ENCODE results near the gene MAP4K4.

Gene MAP4K4

DNA sequence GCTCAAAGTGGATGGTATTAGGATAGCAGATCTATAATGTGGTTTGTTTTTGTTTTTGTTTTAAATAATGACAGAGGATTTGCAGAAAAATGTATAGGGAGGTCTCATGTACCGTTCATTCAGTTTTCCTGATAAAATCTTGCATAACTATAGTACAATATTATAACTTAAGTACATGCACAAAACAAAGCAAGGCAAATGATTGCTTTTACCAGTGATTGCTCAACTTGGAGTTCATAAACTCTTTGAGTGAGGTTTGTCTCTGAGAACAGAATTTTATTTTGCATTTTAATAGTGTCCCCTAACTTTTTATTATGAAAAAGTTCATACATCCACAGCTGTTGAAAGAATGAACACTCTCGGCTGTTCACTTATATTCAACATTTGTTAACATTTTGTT, 96.6 kb downstream of the MAP4K4 start:
- no peak for DNase-seq

DNA sequence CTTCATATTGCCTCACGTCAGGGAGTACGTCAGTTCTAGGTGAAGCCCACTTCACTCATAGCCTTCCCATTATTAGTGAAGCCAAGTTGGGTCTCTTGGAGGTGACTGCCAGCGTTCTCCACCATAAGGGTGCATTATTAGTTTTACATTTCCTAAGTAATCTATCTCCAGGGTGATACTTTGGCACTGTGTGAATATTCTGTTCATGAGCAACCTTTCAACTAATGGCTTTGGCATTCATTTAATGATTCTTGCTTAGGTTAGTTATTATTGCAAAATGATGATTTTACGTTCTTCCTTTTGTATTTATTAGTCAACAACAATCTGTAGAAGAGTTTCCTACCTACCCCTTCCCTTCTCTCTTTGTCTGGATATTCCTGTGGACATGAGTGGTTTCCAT, 97.5 kb downstream of the MAP4K4 start:
- DNase-seq: no peak

- no peak for DNase-seq
These were observed 99.5 kb downstream of the MAP4K4 start for GRCh38 chr2:101796825-101797600.

DNA sequence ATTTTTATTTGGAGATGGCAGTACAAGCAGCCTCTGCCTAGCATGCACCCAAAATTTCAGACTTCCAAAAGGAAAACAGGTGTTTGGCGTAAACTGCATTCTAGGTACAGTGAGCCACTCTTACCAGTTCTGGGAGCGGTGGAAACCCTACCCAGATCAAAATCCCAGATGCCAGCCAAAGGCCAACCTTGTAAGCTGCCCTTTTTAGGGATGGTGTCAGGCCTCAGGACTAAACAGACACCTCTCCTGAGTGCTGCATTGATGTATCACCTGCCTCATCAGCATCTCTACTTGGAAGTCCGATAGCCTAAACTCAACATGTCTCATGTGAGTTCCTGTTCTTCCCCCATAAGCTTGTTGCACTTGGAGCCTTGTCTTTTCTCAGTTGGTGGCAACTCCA, 104.0 kb downstream of the MAP4K4 start:
- no peak for DNase-seq

DNA sequence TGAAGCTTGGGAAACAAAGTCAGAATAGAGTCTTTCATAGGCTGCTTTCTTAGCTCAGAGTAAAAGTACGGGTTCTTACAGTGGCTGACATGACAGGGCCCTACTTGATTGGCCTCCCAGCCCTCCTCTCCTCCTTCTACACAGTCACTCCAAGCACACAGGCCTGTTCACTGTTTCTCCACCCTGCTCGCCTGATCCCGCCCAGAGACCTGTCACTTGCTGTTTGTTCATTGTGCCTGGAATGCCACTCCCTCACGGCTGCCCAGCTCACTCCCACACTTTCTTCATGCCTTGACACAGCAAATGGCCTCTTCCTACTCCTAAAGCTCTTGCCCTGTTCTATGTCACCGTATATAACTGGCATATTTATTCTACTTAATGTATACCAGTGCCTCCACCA, 104.8 kb downstream of the MAP4K4 start:
- DNase-seq: no peak

GRCh38 chr2:101803128-101803527, 105.6 kb downstream of the MAP4K4 start:
- DNase-seq: no peak

DNA sequence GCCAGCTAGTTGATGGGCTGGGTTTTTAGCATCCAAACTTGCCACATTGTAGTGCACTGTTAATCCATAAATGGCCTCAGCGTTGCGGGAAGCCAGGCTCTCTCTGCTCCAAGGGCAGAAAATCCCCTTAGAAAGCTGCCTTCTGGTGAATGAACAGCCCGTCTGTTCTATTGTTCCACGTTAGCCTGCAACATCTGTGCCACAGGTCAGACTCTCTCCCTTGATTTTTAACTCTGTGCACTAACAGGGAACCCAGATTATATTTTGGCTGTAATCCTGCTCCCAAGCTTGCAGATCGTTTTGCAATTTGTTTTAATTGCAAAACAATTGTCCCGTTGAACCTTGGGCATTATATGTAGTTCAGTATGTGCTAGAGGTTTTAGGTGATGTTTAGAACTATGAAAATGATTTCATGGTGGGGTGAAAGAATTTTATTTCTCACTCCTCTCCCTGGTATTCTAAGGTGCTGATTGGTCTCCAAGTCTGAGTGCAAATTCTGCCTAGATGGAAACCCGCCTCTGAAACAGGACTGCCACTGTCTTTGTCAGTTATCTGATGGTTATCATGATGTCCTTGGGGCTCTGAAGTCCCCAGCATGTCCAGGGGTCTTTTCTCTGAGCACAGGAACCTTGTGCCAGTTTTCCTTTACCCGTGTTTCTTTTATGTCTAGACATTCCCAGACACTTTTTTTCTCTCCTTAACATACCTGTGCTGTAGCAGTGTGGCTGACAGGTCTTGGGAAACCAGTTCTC, 106.6 kb downstream of the MAP4K4 start:
- DNase-seq: no peak

- no peak for DNase-seq
These were observed 107.9 kb downstream of the MAP4K4 start for GRCh38 chr2:101805152-101806088.

DNA sequence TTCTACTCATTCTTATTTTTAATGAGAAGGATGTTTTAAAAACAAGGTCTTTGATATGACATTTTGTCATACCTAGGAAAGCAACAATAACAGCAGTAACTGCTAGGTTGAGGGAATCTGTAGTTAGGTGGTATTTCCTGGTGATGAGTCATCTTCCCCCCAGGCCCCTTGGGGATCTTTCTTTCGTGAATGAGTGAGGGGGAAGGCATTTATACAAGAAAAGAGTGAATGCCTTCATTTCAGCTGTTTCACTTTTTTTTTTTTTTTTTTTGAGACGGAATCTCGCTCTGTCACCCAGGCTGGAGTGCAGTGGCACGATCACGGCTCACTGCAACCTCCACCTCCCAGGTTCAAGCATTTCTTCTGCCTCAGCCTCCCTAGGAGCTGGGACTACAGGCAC, 108.6 kb downstream of the MAP4K4 start:
- no peak for DNase-seq

DNA sequence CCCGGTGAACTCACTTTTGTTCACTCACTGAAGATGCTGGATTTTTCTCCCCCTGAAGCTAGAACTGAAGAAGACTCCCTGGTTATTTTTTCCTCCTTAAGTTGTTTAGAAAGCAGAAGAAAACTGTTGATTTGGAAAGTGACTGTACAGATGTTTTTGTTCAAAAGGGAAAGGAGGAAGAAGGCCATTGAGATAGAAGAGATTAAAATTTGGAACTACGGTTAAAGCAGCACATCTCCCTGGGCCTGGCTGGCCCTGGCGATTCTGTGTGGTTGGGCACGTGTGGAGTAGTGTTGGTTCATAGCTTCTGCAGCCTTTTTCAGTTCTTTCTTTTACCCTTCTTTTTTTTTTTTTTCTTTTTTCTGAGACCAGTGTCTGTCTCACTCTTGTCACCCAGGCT, 109.2 kb downstream of the MAP4K4 start:
- no peak for DNase-seq

GRCh38 chr2:101807242-101807641, 109.7 kb downstream of the MAP4K4 start:
- DNase-seq: no peak

DNA sequence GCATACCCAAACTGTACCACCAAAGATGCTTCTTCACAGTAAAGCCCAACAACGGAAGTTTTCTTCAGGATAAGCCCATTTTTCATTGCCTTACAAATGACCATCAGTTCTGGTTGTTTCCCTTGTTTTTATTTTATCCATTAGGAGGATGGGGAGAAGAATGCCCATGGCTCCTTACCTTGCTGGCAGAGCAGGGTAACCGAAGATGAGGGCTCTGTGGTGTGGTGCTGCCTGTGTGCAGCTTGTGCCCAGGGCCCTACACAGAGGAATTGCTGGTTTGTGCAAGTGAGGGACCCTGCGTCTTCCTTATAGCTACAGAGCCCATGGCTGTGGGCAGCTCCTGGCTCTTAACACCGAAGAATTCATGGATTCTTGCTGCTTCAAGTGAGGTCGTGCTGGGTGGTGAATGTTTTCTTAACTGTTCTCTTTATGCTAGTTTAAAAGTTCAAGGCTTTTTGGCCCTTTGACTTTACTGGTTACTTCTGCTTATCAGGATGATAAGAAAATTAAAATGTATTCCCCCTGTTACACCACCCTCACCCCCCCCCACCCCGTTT, 110.6 kb downstream of the MAP4K4 start:
- DNase-seq: no peak

DNA sequence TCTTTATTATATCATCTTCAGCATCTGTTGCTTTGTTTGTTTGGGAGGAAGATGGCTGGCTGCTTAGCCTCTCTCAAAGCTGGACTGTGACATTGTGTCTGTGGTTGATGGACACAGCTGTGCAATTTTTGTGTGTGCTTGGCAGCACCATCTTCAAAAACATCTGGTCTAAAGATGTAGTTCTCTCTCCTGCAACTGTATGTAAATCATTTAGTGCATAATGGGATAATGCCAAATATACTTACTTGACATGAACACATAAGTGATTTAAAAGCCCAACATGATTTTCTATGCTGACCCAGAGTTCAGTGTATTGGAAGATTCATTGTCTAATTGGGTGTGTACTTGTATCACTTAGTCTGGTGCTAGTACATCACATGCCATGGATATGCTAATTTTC, 112.2 kb downstream of the MAP4K4 start:
- DNase-seq: no peak

DNA sequence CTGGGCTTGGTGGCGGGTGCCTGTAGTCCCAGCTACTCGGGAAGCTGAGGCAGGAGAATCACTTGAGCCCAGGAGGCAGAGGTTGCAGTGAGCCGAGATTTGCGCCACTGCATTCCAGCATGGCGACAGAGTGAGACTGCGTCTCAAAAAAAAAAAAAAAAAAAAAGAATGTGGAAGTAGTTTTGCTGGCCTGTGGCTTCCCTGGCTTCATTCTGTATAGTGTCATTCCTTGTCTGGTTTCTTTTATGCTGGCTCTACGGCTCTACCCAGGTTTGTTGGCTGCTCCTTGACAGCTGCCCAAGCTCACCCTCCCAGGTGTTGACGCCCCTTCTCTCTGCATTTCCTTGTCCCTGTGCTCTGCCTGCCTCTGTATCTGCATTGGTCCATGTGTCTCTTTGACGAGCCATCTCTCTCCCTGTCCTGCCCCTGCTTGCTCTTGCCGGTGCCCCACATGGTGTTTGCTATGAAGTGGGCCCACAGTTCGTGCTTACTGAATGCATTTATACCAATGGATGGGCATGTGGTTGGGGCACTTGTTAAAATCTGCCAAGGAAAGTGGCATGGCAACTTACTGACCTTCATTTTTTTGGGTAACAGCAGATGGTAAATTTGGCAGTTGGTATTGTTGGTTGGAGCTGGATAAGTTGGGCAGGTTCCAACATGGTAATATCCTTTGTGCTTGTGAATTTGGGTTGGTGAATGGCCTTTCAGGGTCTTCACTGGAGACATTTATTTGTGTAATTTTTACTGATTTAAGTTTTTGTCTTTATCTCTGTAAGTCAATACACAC, 113.9 kb downstream of the MAP4K4 start:
- no peak for DNase-seq

- no peak for DNase-seq
These were observed 114.7 kb downstream of the MAP4K4 start for GRCh38 chr2:101812226-101812625.

DNA sequence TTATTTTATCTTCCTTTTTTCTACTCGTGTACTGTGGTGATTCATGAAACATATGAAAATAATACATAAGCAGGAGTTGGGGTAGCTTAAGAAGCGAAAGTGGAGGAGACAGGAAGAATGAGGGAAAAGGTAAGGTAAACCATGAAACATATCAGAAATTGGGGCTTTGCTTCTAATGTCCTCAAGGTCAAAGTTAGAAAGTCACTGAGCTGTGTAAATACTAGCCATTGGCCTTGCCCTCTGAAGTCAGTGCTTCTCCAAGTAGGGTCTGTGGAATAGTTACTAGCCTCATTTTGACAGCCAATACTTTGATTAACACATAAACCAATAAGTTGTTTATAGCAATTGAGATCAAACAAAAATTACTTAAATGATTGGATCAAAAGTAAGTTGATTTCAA, 117.2 kb downstream of the MAP4K4 start:
- DNase-seq: no peak

DNA sequence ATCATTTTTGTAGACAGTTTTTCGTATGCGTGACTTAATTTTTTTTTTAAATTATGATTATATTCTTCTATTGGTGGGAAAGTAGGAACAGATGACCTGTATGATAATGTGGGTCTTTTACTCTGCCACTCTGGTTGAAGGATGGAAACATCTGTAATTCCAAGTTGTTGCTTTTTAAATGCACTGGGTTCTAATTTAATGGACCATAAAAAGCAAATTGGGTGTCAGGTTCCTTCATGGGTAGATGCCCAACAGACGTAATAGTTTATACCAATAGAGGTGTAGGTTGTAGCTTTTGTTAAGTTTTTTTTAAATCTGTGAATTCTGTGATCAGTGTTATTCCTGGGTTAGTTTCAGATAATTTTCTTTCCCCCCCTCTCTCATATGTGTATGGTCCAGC, 117.6 kb downstream of the MAP4K4 start:
- no peak for DNase-seq

GRCh38 chr2:101815739-101816391, 118.4 kb downstream of the MAP4K4 start:
- no peak for DNase-seq

DNA sequence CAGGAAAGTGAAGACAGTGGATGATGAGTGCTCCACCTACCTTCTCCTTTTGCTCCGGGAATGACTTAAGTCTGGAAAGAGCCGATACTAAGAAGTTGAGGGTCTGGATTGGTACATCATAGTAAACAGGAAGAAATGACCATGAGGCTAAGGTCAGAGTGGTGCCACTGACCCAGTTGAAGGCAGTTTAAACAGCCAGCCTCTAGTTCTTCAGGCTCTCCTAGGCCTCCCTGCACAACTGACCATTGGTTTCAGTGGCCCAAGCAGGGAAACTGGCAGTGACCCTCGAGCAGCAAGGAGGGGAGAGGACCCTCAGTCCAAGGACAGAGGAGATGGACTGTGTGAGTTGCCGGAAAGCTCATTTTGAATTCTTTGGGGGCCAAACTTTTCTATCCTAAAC, 119.1 kb downstream of the MAP4K4 start:
- DNase-seq: no peak

DNA sequence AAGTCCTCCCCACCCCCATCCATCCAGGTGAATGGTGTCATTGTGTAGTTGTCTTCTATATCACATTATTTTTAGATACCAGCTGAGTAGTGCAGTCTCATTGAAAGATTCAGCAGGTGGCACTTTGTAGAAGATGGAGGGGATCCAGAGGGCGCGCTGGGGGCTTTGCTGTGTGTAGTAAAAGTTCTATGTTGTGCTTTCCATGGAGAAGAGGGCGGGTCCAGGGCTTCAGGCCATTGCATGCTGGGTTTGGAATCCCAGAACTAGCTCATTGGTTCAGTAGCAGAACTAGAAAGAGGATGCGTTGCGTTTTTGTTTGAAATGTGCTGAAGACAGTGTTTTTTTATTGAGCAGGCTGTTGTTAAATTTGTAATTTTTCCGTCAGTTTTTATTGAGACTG, 120.0 kb downstream of the MAP4K4 start:
- no peak for DNase-seq

All from activated gamma-delta T cell (primary cell).